Measurements from ENCODE around the gene USF2.

Gene USF2

GRCh38 chr19:35311901-35312665, 43.3 kb downstream of the USF2 start:
- no peaks in the 10 kb centered on the region for H3K27me3 ChIP-seq (ENCODE audit: control insufficient read depth, insufficient read depth, low read length)
- no peaks in the 10 kb centered on the region for H3K9me3 ChIP-seq (ENCODE audit: control insufficient read depth, insufficient read depth, low read length)
- no peak for DNase-seq (ENCODE audit: low read depth, low spot score)
- H3K36me3 ChIP-seq (ENCODE audit: control insufficient read depth, insufficient read depth, low read length) = no peaks in the 10 kb centered on the region; the same call in 1 of the 2 replicates
- WGBS (ENCODE audit: insufficient coverage, insufficient read length) = no CpG with 5 or more reads among the region's 21 CpGs
- H3K4me1 ChIP-seq (ENCODE audit: control insufficient read depth, insufficient read depth, low read length) = no peaks in the 10 kb centered on the region
- H3K4me3 ChIP-seq (ENCODE audit: low read length) = no peak overlapping the region
- no peak overlapping the region for H3K27ac ChIP-seq (ENCODE audit: low read length)

- Histone ChIP-seq H3K36me3 (ENCODE audit: control insufficient read depth, insufficient read depth, low read length) (no peaks in the 10 kb centered on the region; the same call in 1 of the 2 replicates), H3K4me1 (ENCODE audit: control insufficient read depth, insufficient read depth, low read length) (no peaks in the 10 kb centered on the region), H3K9me3 (ENCODE audit: control insufficient read depth, insufficient read depth, low read length) (no peaks in the 10 kb centered on the region), H3K27ac (ENCODE audit: low read length) (no peak overlapping the region), H3K4me3 (ENCODE audit: low read length) (no peak overlapping the region), H3K27me3 (ENCODE audit: control insufficient read depth, insufficient read depth, low read length) (no peaks in the 10 kb centered on the region)
- DNase-seq (ENCODE audit: low read depth, low spot score) = no peak
- WGBS (ENCODE audit: insufficient coverage, insufficient read length) = no CpG with 5 or more reads among the region's 7 CpGs
Observed at GRCh38 chr19:35313587-35313986, 44.8 kb downstream of the USF2 start.

- no peak for DNase-seq (ENCODE audit: low read depth, low spot score)
- H3K27me3 ChIP-seq (ENCODE audit: control insufficient read depth, insufficient read depth, low read length) = no peaks in the 10 kb centered on the region
- H3K36me3 ChIP-seq (ENCODE audit: control insufficient read depth, insufficient read depth, low read length) = no peaks in the 10 kb centered on the region; the same call in 1 of the 2 replicates
- H3K4me3 ChIP-seq (ENCODE audit: low read length) = no peak overlapping the region
- H3K27ac ChIP-seq (ENCODE audit: low read length) = no peak overlapping the region
- no peaks in the 10 kb centered on the region for H3K9me3 ChIP-seq (ENCODE audit: control insufficient read depth, insufficient read depth, low read length)
- H3K4me1 ChIP-seq (ENCODE audit: control insufficient read depth, insufficient read depth, low read length) = no peaks in the 10 kb centered on the region
- WGBS (ENCODE audit: insufficient coverage, insufficient read length) = no CpG with 5 or more reads among the region's 8 CpGs
Observed at GRCh38 chr19:35314031-35314430, 45.3 kb downstream of the USF2 start.

GRCh38 chr19:35314858-35315470, 46.2 kb downstream of the USF2 start:
- Histone ChIP-seq H3K9me3 (ENCODE audit: control insufficient read depth, insufficient read depth, low read length) (no peaks in the 10 kb centered on the region), H3K36me3 (ENCODE audit: control insufficient read depth, insufficient read depth, low read length) (no peaks in the 10 kb centered on the region), H3K27me3 (ENCODE audit: control insufficient read depth, insufficient read depth, low read length) (no peaks in the 10 kb centered on the region), H3K4me1 (ENCODE audit: control insufficient read depth, insufficient read depth, low read length) (no peaks in the 10 kb centered on the region), H3K4me3 (ENCODE audit: low read length) (no peak overlapping the region), H3K27ac (ENCODE audit: low read length) (no peak overlapping the region)
- no CpG with 5 or more reads among the region's 10 CpGs for WGBS (ENCODE audit: insufficient coverage, insufficient read length)
- no peak for DNase-seq (ENCODE audit: low read depth, low spot score)

GRCh38 chr19:35315883-35316282, 47.1 kb downstream of the USF2 start:
- Histone ChIP-seq H3K27me3 (ENCODE audit: control insufficient read depth, insufficient read depth, low read length) (no peaks in the 10 kb centered on the region), H3K4me1 (ENCODE audit: control insufficient read depth, insufficient read depth, low read length) (no peaks in the 10 kb centered on the region), H3K9me3 (ENCODE audit: control insufficient read depth, insufficient read depth, low read length) (no peaks in the 10 kb centered on the region), H3K4me3 (ENCODE audit: low read length) (no peak overlapping the region), H3K27ac (ENCODE audit: low read length) (no peak overlapping the region), H3K36me3 (ENCODE audit: control insufficient read depth, insufficient read depth, low read length) (no peaks in the 10 kb centered on the region)
- WGBS (ENCODE audit: insufficient coverage, insufficient read length) = no CpG with 5 or more reads among the region's 9 CpGs
- DNase-seq (ENCODE audit: low read depth, low spot score) = no peak

- H3K4me1 ChIP-seq (ENCODE audit: control insufficient read depth, insufficient read depth, low read length) = no peaks in the 10 kb centered on the region
Observed at GRCh38 chr19:35316560-35316959, 47.8 kb downstream of the USF2 start.

GRCh38 chr19:35317464-35318043, 48.8 kb downstream of the USF2 start:
- no peak for DNase-seq (ENCODE audit: low read depth, low spot score)
- Histone ChIP-seq H3K4me3 (ENCODE audit: low read length) (no peak overlapping the region), H3K36me3 (ENCODE audit: control insufficient read depth, insufficient read depth, low read length) (no peaks in the 10 kb centered on the region), H3K9me3 (ENCODE audit: control insufficient read depth, insufficient read depth, low read length) (no peaks in the 10 kb centered on the region), H3K27me3 (ENCODE audit: control insufficient read depth, insufficient read depth, low read length) (no peaks in the 10 kb centered on the region), H3K4me1 (ENCODE audit: control insufficient read depth, insufficient read depth, low read length) (no peaks in the 10 kb centered on the region), H3K27ac (ENCODE audit: low read length) (no peak overlapping the region)
- WGBS (ENCODE audit: insufficient coverage, insufficient read length) = no CpG with 5 or more reads among the region's 7 CpGs

More at GRCh38 chr19:35316560-35316959, 47.8 kb downstream of the USF2 start:
- no peaks in the 10 kb centered on the region for H3K36me3 ChIP-seq (ENCODE audit: control insufficient read depth, insufficient read depth, low read length)
- no peak overlapping the region for H3K27ac ChIP-seq (ENCODE audit: low read length)
- no peak for DNase-seq (ENCODE audit: low read depth, low spot score)
- no peak overlapping the region for H3K4me3 ChIP-seq (ENCODE audit: low read length)
- no peaks in the 10 kb centered on the region for H3K9me3 ChIP-seq (ENCODE audit: control insufficient read depth, insufficient read depth, low read length)
- H3K27me3 ChIP-seq (ENCODE audit: control insufficient read depth, insufficient read depth, low read length) = no peaks in the 10 kb centered on the region
- no CpG with 5 or more reads among the region's 9 CpGs for WGBS (ENCODE audit: insufficient coverage, insufficient read length)

- Histone ChIP-seq H3K4me1 (ENCODE audit: control insufficient read depth, insufficient read depth, low read length) (no peaks in the 10 kb centered on the region), H3K9me3 (ENCODE audit: control insufficient read depth, insufficient read depth, low read length) (no peaks in the 10 kb centered on the region), H3K27ac (ENCODE audit: low read length) (no peak overlapping the region), H3K36me3 (ENCODE audit: control insufficient read depth, insufficient read depth, low read length) (no peaks in the 10 kb centered on the region), H3K27me3 (ENCODE audit: control insufficient read depth, insufficient read depth, low read length) (no peaks in the 10 kb centered on the region), H3K4me3 (ENCODE audit: low read length) (no peak overlapping the region)
- DNase-seq (ENCODE audit: low read depth, low spot score) = no peak
- WGBS (ENCODE audit: insufficient coverage, insufficient read length) = no CpG with 5 or more reads among the region's 16 CpGs
Observed at GRCh38 chr19:35318679-35319448, 50.1 kb downstream of the USF2 start.

- H3K4me3 ChIP-seq (ENCODE audit: low read length) = no peak overlapping the region
- H3K36me3 ChIP-seq (ENCODE audit: control insufficient read depth, insufficient read depth, low read length) = no peaks in the 10 kb centered on the region
- H3K27me3 ChIP-seq (ENCODE audit: control insufficient read depth, insufficient read depth, low read length) = no peaks in the 10 kb centered on the region
- no peak overlapping the region for H3K27ac ChIP-seq (ENCODE audit: low read length)
- no peak for DNase-seq (ENCODE audit: low read depth, low spot score)
- H3K9me3 ChIP-seq (ENCODE audit: control insufficient read depth, insufficient read depth, low read length) = no peaks in the 10 kb centered on the region
- no CpG with 5 or more reads among the region's 12 CpGs for WGBS (ENCODE audit: insufficient coverage, insufficient read length)
- no peaks in the 10 kb centered on the region for H3K4me1 ChIP-seq (ENCODE audit: control insufficient read depth, insufficient read depth, low read length)
Observed at GRCh38 chr19:35320065-35320713, 51.4 kb downstream of the USF2 start.

GRCh38 chr19:35321291-35321690, 52.5 kb downstream of the USF2 start:
- Histone ChIP-seq H3K27me3 (ENCODE audit: control insufficient read depth, insufficient read depth, low read length) (no peaks in the 10 kb centered on the region), H3K4me1 (ENCODE audit: control insufficient read depth, insufficient read depth, low read length) (no peaks in the 10 kb centered on the region), H3K4me3 (ENCODE audit: low read length) (no peak overlapping the region), H3K36me3 (ENCODE audit: control insufficient read depth, insufficient read depth, low read length) (no peaks in the 10 kb centered on the region), H3K27ac (ENCODE audit: low read length) (no peak overlapping the region), H3K9me3 (ENCODE audit: control insufficient read depth, insufficient read depth, low read length) (no peaks in the 10 kb centered on the region)
- WGBS (ENCODE audit: insufficient coverage, insufficient read length) = no CpG with 5 or more reads among the region's 2 CpGs
- no peak for DNase-seq (ENCODE audit: low read depth, low spot score)

Measured in iPS DF 6.9 (cell line).